ELF-1 (cell line): Measurements from ENCODE around the gene ANGPTL2.
"Not testable (repeated sequence)": the region's sequence is repeated elsewhere in the genome, so short reads cannot be mapped to it uniquely, and the experiment has no call there.

Source experiments
- DNase-seq: peaks from one replicate; pipeline ENCODE4 v3.0.0-alpha.2; 2016; ENCODE audit warnings: low read depth, low spot score

The ANGPTL2 gene, protein sequence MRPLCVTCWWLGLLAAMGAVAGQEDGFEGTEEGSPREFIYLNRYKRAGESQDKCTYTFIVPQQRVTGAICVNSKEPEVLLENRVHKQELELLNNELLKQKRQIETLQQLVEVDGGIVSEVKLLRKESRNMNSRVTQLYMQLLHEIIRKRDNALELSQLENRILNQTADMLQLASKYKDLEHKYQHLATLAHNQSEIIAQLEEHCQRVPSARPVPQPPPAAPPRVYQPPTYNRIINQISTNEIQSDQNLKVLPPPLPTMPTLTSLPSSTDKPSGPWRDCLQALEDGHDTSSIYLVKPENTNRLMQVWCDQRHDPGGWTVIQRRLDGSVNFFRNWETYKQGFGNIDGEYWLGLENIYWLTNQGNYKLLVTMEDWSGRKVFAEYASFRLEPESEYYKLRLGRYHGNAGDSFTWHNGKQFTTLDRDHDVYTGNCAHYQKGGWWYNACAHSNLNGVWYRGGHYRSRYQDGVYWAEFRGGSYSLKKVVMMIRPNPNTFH

DNA sequence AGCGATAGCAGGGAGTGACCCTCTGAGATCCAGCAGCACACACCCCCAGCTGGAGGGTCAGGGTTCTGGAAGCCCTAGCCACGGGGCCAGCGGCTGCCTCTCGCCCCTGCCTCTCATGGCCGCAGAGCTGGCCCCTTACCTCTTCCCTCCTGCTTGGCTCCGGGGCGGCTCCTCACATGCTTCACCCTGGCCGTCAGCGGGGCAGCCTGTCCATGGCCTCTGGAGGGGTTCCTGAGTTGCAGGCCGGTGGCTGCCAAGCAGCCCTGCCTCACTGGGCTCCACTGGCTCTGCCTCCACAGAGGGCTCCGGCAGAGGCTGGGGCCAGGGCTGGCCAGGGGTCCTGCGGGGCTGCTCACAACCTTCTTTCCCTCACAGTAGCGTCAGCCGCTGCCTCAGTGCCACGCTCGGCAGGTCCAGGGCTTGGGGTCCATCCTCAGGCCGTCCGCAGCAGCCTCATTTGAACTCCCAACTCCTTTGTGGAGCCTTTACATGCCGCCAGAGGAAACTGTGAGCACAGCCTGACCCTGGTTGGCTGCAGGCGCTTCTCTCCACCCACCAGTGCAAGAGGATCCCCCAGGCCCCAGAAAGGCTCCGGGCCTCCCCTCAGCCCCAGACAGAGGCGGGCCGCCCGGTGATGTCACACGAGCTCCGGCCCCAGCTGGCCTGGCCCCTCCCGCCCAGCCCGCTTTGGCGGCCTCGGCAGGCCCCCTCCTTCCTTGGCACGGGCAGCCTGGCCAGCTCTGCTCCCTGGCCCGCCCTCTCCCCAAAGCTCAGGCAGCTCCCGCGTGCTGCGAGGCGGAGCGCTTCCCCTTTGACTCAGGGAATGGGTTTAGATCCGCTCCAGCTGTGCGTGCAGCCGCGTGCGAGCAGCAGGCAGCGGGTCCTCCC lies at the start of gene ANGPTL2:
Gene ANGPTL2, minus strand, starts transcription at position 460 of the 888 bp plus-strand sequence. CDS start 13,904 bp downstream, outside the sequence.
- DNase-seq, result peak; percentile 89

DNA sequence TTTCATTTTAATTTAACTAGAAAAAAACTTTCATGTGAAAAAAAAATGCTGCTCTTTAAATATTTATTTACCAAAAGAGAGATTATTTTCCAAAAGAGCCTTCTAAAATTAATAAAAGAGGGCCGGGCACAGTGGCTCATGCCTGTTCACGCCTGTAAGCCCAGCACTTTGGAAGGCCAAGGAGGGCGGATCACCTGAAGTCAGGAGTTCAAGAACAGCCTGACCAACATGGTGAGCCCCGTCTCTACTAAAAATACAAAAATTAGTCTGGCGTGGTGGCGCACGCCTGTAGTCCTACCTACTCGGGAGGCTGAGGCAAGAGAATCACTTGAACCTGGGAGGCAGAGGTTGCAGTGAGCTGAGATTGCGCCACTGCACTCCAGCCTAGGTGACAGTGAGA lies 48.9 kb upstream of the ANGPTL2 start:
- DNase-seq, result not testable (repeated sequence)

DNA sequence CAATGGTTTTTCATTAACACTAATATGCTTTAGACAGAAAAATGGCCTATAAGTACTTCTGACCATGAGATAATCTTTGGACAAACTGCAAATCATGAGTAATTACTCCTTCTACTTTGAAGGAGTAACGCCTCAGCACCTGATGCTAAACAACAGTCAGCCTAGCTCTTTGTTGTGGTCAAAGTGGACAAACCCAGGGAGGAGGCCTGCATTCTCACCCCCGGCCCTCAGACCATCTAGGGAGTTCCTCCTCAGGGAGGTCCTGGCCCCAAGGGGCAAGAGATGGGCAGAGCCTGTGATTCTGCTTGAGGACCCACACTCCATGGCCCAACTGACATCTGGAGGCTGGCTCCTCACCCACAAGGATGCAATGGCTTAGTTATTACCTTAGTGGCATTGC lies 48.2 kb upstream of the ANGPTL2 start:
- no peak for DNase-seq

GRCh38 chr9:127170103-127170502 lies 47.7 kb upstream of the ANGPTL2 start:
- DNase-seq, result no peak

- no peak for DNase-seq
Observed at GRCh38 chr9:127169575-127169883, 47.1 kb upstream of the ANGPTL2 start.

DNA sequence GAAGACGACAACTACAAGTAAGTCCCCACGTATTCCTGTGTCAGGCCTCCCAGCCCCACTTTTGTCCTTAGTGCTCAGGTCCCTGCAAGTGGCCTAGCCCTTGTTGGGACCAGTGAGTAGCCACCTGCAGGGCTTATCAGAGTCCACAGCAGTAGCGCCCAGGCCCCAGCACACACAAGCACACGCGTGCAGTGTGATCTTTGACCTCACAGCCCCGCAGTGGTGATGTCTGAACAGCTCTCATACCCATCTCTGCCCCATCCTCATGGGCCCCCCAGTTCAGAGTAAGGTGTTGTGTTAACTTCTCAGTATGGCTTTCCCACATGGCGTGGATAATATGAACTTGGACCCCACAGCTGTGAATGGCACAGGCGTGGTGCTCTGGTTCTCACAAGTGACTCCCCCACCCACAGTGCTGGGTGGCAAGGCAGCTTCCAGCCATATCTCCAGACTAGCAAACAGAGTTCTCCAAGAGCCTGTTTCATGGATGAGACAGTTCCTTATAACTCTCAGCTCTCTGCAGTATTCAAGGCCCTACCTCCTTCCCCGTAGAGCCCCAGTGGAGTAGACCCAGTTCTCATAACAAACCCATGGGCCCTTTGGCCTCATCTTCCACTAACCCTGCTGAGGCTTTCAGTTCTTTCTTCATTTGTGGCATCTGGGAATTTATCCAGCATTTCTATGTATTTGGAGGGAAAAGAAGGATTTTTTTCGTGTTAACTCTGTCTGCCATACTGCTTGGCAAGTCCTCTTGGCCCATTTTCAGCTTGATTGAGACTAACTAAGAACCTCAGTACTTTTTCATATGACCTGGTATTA lies 46.5 kb upstream of the ANGPTL2 start:
- DNase-seq, result no peak

DNA sequence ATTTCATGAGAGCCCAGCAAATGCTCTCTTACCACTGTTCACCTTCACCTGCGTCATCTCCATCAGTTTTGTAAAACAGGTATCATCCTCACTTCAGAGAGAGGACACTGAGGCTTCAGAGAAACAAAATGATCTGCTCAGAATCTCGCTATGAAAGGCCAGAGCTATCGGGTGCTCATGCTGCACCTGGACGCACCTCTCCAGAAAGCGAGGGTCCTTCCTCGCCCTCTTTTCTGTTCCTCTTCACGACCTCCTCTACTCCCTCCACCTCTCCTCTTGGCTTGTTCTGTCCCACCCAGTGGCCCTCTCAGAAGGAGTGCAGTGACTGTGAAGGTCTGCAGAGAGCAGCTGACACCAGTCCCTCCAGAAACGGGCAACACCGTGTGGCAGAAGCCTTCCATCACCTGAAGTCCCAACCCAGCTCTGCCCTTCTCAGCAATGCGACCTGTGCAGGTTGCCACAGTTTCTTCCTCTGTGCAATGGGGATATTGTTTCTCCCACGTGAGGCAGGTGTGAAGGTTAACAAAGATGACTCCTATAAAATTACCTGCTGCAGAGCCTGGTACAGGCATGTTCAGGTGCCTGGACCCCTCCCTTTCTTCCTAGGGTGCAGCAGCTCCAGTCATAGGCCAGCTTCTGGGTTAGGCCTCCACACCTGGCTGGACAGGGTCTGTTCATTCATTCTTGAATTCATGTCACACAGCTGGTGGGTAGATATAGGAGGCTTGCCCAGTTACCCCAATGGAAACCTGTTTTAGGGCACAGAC lies 45.3 kb upstream of the ANGPTL2 start:
- no peak for DNase-seq

DNA sequence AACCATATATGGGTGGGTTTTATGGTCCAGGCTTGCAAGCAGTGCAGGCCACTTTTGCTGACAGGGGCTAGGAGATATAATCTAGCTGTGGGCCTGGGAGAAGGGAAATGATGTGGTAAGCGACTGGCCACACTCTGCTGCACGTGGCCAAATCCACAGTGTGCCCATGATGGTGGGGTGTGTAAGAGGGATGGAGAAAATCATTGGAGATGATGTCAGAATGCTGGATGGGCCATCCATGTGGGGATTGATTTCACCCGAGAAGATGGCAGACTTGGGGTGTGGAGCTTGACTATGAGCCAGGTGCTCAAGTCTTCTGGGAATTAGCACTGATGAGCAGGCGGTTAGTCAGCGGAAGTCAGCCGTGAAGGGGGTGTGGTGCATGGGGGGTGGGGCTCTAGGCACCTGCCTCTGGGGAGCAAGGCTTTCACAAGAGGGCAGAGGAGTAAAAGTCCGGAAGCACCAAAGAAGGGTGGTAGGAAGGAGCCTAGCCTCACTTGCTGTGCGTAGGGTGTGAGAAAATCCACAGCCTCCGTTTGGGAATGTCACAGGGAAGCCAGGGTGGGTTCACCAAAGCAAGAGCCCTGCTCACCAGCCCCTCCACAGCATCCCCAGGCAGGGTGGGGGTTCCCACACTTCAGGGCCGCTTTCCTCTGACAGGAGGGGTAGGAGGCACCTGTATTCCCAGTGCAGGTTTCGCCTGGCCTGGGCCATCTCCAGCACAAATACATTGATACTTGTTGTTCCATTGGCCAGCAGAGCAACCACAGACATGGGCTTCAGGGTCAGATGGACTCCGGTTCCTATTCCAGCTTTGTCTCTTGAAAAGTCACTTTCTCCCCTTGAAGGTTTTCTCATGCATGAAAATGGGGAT lies 44.5 kb upstream of the ANGPTL2 start:
- no peak for DNase-seq

GRCh38 chr9:127166111-127166510 lies 43.7 kb upstream of the ANGPTL2 start:
- no peak for DNase-seq

- DNase-seq, result no peak
Observed at GRCh38 chr9:127165116-127165515, 42.7 kb upstream of the ANGPTL2 start.

- DNase-seq, result no peak
Observed at GRCh38 chr9:127163409-127163808, 41.0 kb upstream of the ANGPTL2 start.

DNA sequence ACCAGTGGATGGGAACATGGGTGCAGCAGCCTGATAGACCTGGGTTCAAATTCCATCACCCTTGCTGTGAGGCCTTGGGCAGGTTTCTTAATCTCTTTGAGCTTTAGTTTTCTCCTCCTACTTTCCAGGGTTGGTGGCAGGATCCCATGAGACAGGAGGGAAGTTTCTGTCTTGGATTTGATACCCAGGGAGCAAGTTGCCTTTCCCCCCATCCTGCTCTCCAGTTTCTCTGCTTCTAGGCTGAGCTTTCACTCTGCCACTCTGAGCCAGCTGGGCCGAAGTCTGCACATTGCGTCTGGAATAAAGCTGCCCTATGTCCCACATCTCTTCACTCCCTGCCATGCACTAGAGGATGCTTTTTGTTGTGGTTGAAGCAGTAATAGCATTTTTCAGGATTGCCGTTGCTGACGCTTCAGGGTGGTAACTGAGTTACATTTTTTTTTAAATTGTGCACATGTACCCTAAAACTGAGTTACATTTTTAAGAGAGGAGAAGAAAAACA lies 40.5 kb upstream of the ANGPTL2 start:
- DNase-seq, result no peak

GRCh38 chr9:127162046-127162863 lies 39.8 kb upstream of the ANGPTL2 start:
- no peak for DNase-seq

DNA sequence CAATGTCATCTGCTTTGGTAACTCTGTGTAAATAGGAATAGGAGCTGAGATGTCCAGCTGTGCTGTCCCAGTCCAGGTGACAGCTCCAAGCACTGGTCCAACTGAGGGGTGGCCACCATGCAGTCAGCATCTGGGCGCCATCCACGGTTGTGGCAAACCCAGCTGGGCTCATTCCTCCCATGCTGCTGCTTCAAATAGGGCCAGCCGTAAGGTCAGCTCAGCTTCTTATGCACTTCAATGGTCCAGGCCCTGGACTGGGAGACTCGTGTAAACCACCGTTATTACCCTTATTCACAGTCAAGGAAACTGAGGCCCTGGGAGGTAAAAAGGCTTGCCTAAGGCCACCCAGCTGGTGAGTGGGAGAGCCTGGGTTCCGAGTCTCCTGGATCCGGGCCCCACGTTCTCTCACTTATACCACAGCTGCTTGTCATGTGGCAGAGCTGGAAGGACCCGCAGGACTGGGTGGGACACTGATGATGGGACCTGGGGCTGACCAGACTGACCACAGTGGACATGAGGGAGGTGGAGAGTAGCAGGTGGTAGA lies 38.7 kb upstream of the ANGPTL2 start:
- DNase-seq, result no peak

- DNase-seq, result no peak
Observed at GRCh38 chr9:127159949-127160610, 37.6 kb upstream of the ANGPTL2 start.

DNA sequence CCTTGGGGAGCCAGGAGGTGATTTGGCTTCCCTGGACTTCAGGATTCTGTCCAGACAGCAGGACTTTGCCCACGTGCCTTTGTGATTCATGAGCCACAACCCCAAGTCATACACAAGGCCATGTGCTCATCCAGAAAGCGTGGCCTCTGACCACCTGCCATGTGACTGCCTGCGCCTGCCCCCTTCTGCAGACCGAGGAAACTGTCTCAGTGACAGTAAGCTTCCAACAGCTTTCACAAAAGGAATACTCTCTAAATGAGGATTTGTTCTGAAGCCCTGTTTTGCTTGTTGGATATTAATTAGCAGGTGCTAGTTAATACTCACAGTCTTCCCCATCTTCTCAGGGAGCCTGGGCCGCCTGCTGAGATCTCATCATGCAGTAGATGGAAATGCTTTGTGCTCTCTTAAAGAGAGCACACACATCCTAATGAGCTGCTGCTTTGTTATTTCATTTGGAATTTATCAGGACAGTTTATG lies 36.9 kb upstream of the ANGPTL2 start:
- peak; percentile 68 for DNase-seq

DNA sequence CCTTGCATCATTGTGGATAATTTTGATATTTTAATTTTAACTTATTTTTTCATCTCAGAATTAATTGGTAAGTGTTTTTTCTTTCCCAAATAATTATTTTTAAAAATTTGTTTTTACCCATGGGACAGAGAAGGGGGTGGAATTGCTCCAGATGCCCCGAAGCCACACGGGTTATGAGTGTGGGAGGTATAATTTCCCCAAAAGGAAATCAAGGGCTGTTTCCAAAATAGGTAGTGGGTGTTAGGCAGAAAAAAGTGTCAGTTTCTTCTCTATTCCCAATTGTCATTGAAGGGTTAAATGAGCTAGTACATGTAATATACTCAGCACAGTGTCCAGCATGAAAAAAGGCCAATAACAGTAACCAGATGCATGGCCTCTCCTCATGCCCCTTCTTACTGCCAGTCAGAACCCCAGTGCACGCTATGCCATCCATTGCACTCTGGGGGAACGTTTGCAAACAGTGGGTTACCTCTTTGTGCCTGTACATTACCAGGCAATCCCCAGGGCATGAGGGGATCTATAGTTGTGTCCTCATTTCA lies 36.4 kb upstream of the ANGPTL2 start:
- DNase-seq, result no peak
